ENCODE results near the gene PIM3.

GRCh38 chr22:49977578-49977977 lies 17.0 kb downstream of the PIM3 start:
- TF ChIP-seq, protein P1, sequence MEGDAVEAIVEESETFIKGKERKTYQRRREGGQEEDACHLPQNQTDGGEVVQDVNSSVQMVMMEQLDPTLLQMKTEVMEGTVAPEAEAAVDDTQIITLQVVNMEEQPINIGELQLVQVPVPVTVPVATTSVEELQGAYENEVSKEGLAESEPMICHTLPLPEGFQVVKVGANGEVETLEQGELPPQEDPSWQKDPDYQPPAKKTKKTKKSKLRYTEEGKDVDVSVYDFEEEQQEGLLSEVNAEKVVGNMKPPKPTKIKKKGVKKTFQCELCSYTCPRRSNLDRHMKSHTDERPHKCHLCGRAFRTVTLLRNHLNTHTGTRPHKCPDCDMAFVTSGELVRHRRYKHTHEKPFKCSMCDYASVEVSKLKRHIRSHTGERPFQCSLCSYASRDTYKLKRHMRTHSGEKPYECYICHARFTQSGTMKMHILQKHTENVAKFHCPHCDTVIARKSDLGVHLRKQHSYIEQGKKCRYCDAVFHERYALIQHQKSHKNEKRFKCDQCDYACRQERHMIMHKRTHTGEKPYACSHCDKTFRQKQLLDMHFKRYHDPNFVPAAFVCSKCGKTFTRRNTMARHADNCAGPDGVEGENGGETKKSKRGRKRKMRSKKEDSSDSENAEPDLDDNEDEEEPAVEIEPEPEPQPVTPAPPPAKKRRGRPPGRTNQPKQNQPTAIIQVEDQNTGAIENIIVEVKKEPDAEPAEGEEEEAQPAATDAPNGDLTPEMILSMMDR (IDR thresholded peaks at IDR 0.05): no peak
- TF ChIP-seq ZFX (IDR thresholded peaks at IDR 0.05; ENCODE audit: borderline replicate concordance): no peak
